Skeletal muscle cell (primary cell): ENCODE results near the gene ZNF358.
A peak's percentile ranks its signal among the peaks of the same experiment; 100 is the strongest.

ENCODE experiments used
- DNase-seq: peaks from one replicate; pipeline ENCODE4 v3.0.0-alpha.2; 2010; ENCODE audit warnings: low read depth
- H3K4me3 ChIP-seq: 2 replicates; pipeline ENCODE4 v1.5.1; 2011; ENCODE audit warnings: low read depth, mild to moderate bottlenecking, control low read depth, low read length, moderate library complexity

The ZNF358 gene

DNA sequence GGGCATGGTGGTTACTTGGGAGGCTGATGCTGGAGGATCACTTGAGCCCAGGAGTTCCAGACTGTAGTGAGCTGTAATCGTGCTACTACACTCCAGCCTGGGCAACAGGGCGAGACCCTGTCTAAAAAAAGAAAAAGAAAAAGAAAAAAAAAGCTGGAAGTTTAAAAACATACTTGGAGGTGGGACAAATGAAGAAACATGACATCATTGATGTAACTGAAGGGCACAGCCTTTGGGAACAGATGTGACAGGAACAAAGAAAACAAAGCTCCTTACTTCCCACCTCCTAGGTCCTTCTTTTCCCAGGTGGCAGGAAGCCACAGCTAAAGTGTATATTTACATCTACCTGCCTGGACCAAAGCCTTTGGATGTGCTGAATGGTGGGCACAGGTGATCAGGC lies 29.0 kb upstream of the ZNF358 start:
- no peak for DNase-seq
- H3K4me3 ChIP-seq = no peak overlapping the region

DNA sequence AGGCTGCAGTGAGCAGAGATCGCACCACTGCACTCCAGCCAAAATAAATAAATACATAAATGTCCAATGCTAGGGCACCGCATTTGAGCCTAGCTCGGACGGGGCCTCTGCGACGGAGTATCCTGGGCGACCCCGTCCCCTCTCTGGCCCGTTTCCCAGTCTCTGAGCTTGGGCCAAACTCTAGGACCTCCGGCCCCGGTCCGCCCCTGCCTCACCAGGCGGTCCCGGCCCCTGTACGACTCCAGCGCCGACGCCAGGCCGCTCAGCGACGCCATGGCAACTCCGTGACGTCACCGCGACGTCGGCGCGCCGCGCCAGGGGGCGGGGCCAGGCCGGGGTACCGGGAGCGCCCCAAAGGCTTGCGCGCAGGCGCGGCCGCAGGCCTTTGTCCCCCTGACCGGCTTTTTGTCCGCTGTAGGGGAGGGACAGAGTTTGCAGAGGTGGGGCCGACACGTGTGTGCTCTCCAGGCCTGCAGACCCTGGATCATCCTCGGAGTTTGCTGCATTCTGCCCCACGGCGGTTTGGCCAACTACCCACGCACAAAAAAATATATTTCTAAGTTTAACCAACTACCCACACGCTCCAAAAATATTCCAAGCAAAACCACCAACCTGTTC lies 27.1 kb upstream of the ZNF358 start, which contains the start of gene PEX11G:
Gene PEX11G (minus strand): TSS at position 300 of the 618 bp plus-strand sequence. CDS start 25 bp downstream, at position 275.
- peak within 1 kb of the TSS; percentile 61 for H3K4me3 ChIP-seq
- DNase-seq = peak; percentile 41

DNA sequence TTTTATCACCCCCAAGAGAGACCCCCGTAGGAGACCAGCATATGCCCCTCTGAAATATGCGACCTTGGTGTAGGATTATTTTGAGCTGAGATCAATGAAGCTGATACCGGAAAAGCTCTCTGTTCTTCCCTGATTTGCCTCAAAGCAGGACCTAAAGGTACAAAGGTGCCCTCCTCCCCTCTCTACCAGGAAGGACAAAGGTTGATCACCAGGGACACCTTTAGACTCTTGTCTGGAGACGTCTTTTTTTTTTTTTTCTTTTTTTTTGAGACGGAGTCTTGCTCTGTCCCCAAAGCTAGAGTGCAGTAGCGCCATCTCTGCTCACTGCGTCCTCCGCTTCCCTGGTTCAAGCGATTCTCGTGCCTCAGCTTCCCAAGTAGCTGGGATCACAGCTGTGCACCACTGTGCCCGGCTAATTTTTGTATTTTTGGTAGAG lies 26.3 kb upstream of the ZNF358 start:
- DNase-seq = no peak
- H3K4me3 ChIP-seq = no peak overlapping the region

- no peak overlapping the region for H3K4me3 ChIP-seq
- DNase-seq = no peak
Measured at GRCh38 chr19:7492142-7492541, 23.8 kb upstream of the ZNF358 start.

DNA sequence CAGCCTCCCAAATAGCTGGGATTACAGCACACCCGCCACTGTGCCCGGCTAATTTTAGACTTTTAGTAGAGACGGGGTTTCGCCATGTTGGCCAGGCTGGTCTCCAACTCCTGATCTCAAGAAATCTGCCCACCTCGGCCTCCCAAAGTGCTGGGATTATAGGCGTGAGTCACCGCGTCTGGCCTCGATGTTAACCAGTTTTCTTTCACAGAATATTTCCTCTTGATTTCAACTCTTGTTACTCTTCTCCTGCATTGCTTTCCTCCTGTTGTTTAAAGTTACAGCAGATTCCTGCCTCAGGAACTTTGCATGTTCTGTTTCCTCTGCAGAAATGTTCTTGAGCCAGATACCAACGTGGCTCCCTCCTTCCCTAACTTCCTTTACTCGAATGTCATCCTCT lies 23.3 kb upstream of the ZNF358 start:
- H3K4me3 ChIP-seq = no peak overlapping the region
- DNase-seq = no peak

DNA sequence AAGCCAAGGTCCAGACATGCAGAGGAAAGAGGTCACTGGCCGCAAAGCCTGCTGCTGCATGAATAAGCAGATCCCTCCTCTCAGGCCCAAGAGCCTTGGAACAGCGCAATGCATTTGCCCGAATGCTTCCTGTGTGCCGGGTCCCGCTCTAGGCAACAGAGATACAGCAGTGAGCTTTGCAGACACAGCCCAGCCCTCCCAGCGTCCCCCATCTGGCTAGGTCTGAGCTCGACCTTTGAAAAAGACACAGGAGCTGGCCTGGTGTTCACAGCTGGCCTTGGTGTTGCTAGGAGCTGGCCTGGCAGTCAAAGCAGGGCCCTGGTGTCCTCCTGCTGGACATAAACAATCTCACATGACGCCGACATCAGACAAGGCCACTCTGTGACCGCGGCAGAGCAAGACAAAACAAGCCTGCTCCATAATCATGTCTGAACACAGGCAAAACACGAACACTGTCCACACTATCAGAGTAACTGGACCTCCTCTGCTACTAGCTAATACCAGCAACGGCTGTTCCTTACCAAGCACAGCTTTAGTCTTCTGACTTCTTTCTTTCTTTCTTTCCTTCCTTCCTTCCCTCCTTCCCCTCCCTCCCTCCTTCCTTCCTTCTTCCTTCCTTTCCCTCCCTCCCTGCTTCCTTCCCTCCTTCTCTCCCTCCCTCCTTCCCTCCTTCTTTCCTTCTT lies 21.3 kb upstream of the ZNF358 start:
- no peak for DNase-seq
- H3K4me3 ChIP-seq = no peak overlapping the region

DNA sequence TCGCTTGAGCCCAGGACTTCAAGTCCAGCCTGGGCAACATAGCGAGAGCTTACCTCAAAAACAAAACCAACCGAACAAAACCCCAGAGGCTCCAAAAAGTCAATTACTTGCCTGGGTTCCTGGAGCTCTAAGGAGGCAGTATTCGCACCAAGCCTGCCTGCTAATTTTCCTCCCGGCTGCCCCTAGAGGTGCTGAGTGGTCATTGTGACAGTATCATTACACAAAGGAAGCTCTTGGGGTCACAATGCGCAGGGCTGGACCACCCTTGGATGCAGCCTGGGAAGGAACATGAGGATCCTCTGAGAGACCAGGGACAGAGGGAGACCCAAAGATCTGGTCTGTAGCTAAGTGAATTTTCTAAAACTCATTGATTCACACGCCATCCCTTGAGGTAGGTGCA lies 18.6 kb upstream of the ZNF358 start:
- no peak overlapping the region for H3K4me3 ChIP-seq
- DNase-seq = no peak

- no peak for DNase-seq
- peak overlapping the region; percentile 50 for H3K4me3 ChIP-seq
Measured at GRCh38 chr19:7500811-7501450, 15.0 kb upstream of the ZNF358 start.

DNA sequence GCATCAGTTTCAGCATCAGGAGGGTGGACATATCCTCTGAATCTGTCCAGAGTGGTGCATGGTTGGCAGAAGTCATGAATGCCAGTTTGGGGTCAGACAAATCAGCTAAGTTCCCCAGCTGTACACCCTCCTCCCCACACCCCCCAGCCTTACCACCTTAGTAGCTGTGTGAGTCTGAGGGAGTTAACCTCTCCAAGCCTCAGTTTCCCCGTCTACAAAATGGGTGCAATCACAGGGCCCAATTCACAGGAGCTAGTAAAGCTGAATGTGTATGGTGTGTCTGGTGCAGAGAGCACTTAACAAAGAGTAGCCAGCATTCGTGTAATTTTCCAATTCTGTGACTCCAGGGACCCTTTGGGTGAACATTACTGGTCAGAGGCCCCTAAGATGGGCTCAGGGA lies 13.4 kb upstream of the ZNF358 start:
- DNase-seq = no peak
- H3K4me3 ChIP-seq = no peak overlapping the region

DNA sequence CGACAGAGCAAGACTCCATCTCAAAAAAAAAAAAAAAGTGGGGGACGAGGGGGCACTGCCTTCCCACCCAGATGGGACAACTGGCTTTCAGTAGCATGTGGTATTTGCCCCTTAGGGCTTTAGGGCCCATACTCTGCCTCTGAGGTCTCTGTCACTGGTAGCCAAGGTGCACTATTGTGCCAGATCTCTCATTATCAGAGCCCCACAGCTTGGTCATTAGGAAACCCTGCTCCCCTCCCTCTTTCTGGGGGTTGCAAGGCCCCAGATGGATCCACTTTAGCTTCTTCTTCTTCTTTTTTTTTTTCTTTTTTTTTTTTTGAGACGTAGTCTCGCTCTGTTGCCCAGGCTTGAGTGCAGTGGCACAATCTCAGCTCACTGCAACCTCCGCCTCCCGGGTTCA lies 11.2 kb upstream of the ZNF358 start:
- no peak overlapping the region for H3K4me3 ChIP-seq
- no peak for DNase-seq

- H3K4me3 ChIP-seq = no peak overlapping the region
- DNase-seq = no peak
Measured at GRCh38 chr19:7505288-7505681, 10.6 kb upstream of the ZNF358 start.

DNA sequence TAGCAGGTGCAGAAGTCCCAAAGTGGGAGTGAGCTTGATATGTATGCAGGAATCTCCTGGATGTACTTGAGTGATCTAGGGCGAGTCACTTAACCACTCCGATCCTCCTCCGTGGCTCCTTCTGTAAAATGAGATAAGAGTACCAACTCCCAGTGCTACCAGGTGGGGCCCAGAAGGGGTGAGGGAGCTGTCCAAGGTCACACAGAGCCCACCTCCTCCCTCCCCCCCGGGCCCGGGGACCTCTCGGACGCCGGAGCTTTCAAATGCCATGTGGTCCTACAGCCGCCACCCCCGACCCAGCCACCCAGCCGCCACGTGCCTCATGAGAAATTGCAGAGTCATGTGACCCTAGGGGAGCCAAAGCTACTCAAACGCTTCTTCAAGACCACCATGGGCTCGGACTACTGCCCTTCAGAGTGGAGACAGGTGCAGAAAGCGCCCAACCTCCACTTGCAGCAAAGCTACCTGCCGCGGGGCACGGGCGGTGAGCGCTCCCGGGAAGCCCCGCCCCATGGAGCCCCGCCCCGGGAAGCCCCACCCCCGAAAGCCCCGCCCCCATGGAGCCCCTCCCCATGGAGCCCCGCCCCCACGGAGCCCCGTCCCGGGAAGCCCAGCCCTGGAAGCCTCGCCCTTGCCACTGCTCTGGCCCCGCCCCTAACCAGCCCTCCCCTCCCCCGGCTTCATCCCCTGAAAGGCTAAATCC lies 10.1 kb upstream of the ZNF358 start:
- no peak overlapping the region for H3K4me3 ChIP-seq
- DNase-seq = no peak

GRCh38 chr19:7506385-7507328 lies 9.2 kb upstream of the ZNF358 start:
- peak; percentile 24 for DNase-seq
- H3K4me3 ChIP-seq = no peak overlapping the region

GRCh38 chr19:7507884-7508283 lies 8.0 kb upstream of the ZNF358 start:
- no peak overlapping the region for H3K4me3 ChIP-seq
- DNase-seq = peak; percentile 41

DNA sequence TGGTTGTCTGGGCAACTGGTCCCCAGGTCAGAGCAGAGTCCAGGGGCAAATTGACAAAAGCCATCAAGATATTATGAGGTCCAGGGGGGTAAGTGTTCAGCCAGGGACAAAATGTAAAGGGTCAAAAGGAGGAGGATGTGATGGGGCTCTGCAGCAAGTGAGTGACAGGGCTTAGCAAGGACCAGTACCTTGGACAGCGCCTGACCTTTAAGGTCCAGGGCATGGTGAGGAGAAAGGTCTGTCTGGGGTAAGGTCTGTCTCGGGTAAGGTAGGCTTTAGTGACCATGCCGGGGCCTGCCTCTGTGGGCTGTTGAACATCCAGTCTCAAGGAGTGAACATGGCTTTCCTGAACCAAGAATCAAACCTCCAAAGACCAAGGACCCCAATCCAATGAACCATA lies 6.3 kb upstream of the ZNF358 start:
- DNase-seq = no peak
- H3K4me3 ChIP-seq = no peak overlapping the region

DNA sequence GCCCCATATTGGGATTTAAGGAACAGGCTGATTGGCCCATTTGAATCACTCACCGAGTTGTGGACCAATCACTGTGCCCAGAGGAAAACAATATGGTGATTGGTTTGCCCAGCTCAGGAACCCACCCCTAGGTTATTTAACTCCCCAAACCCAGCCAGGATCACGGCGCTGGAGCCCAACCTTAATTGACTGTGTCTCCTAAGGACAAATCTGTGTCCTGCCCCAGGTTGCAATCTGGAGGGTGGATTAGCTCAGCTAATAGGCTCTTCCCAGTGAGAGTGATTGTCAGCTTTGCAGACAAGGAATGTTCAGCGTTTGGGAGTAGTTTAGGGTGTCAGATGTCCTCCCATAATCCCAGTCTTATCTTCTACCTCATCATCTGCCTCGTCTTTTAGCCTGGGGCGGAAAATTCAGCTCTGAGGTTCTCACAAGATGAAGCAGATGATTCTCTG lies 3.5 kb upstream of the ZNF358 start:
- no peak for DNase-seq
- H3K4me3 ChIP-seq = no peak overlapping the region

DNA sequence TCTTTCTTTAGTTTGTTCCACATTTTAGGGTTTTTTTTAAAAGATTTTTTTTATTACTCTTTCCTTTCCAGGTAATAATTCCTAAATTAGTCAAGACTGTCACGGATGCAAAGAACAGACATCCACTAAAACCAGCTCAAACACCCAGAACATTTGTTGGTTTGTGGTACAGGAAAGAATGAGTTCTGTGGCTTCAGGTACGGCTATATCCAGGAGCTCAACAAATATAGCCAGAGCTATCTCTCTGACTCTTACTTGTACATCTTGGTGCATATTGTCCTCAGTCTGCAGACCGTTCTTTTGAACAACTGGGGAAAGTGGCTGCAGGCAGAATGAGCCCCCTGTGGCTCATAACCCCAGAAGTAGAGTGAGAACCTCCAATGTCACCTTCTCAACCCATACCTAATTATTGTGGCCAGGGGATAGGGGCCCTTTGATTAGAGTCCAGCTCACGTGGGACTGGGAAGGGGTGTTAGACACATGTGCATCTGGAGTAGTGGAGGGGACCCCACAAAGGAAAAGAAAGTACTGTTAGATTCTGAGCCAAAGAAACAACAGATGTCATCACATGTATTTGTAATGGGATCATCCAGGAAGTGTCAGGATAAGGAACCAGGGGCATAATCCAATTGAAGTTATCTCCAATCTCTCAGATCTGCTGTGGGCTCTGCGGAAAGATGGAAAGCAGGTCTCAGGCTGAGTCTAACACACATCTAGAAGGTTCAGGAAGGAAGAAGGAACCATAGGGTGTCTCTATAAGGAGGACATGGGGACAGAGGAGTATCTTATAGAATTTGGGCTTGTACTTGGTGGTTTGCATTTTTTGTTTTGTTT lies 1.9 kb upstream of the ZNF358 start:
- DNase-seq = no peak
- H3K4me3 ChIP-seq = no peak overlapping the region

DNA sequence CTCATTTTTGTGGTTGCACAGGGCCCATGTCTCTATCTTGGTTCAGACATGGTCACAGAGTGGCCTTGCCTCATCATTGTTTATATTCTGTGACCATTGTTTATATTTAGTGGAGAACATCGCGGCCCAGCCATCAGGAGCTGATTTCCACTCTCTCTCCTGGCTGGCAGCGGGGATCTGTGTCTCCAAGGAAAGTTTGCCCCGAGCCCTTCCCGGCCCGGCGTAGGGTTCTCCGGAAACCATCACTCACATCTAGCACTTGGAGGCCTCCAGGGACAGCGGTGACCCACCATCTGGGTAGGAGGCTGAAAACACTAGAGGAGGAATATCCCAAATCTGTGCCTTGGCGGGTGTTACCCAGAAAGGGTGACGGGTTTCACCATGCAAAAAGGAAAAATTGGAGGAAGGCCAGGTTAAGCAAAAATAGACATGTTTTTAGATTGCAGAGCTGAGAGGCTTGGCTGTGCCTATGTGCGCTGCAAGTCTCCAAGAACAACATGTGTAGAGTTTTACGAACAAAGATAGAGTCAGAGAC lies 726 bp upstream of the ZNF358 start:
- H3K4me3 ChIP-seq = peak overlapping the region; percentile 52
- no peak for DNase-seq
